IMR-90 (cell line): ENCODE results near the gene MGAT4A. TPM values are rescaled to one million over a fixed set of nuclear protein-coding genes. Genes with fewer than 3 reads are reported as not detected.

Experiments used
- ATAC-seq: fragments of 200-7000 bp; cut with Tn5 transposase; 2 replicates; pipeline ENCODE4 v1.9.1; 2020; ENCODE audit warnings: low read depth, mild to moderate bottlenecking, moderate library complexity
- BruUV-seq: library from RNA; stranded (reverse); fragments of 400-500 nt; replicated peaks from 2 replicates; lab custom pipeline; 2021; lab: Mats Ljungman, UMichigan
- CTCF ChIA-PET: fragments of 300-600 bp; formaldehyde crosslinking; extraction: SDS; loops from one replicate; lab custom pipeline; 2021; ENCODE audit warnings: antibody characterized with exemption; lab: Yijun Ruan, JAX
- POLR2A ChIA-PET: fragments of 300-600 bp; sonication (Branson Sonifier 250); formaldehyde crosslinking; loops from one replicate; lab custom pipeline; 2022; ENCODE audit warnings: antibody characterized with exemption; ENCODE audit not compliant: unreplicated experiment; lab: Charles Lee
- DNase-seq: peaks from one replicate; pipeline ENCODE4 v3.0.0; 2013
- H2AFZ ChIP-seq: replicated peaks from 2 replicates; pipeline ENCODE3; 2013; ENCODE audit warnings: low read length, mild to moderate bottlenecking; ENCODE audit not compliant: poor library complexity
- H2AK5ac ChIP-seq: 2 replicates; pipeline ENCODE4 v1.6.1; 2013; ENCODE audit warnings: low read depth, low read length, inconsistent platforms
- H2AK9ac ChIP-seq: replicated peaks from 2 replicates; pipeline ENCODE3; 2013; ENCODE audit warnings: mild to moderate bottlenecking, low read depth, low read length, moderate library complexity; ENCODE audit not compliant: poor library complexity
- H2BK120ac ChIP-seq: 2 replicates; pipeline ENCODE4 v1.6.1; 2013; ENCODE audit warnings: low read depth, low read length, inconsistent platforms
- H2BK15ac ChIP-seq: 3 replicates; pipeline ENCODE4 v1.6.1; 2013; ENCODE audit warnings: low read depth, low read length, inconsistent platforms
- H2BK20ac ChIP-seq: 2 replicates; pipeline ENCODE4 v1.6.1; 2013; ENCODE audit warnings: low read depth, mild to moderate bottlenecking, inconsistent platforms, low read length, moderate library complexity
- H2BK5ac ChIP-seq: 2 replicates; pipeline ENCODE4 v1.6.1; 2013; ENCODE audit warnings: mild to moderate bottlenecking, low read depth, low read length, inconsistent platforms; ENCODE audit not compliant: poor library complexity, severe bottlenecking
- H3K14ac ChIP-seq: replicated peaks from 2 replicates; pipeline ENCODE4 v1.6.1; 2013; ENCODE audit warnings: low read depth, low read length, inconsistent platforms
- H3K18ac ChIP-seq: 2 replicates; pipeline ENCODE4 v1.6.1; 2013; ENCODE audit warnings: low read depth, low read length, control low read depth
- H3K23ac ChIP-seq: 2 replicates; pipeline ENCODE4 v1.6.1; 2013; ENCODE audit warnings: low read depth, low read length, inconsistent platforms
- H3K27ac ChIP-seq: 2 replicates; pipeline ENCODE4 v1.5.1; 2013; ENCODE audit warnings: mild to moderate bottlenecking, control low read depth, low read length; ENCODE audit not compliant: insufficient read depth
- H3K27me3 ChIP-seq: 2 replicates; pipeline ENCODE4 v1.6.1; 2013; ENCODE audit warnings: low read length; ENCODE audit not compliant: control insufficient read depth, insufficient read depth
- H3K36me3 ChIP-seq: 2 replicates; pipeline ENCODE4 v1.6.1; 2013; ENCODE audit warnings: low read length, mixed read lengths; ENCODE audit not compliant: control insufficient read depth, insufficient read depth
- H3K4ac ChIP-seq: 2 replicates; pipeline ENCODE4 v1.6.1; 2013; ENCODE audit warnings: low read depth, low read length, inconsistent platforms
- H3K4me1 ChIP-seq: 2 replicates; pipeline ENCODE4 v1.6.1; 2013; ENCODE audit warnings: low read length, mixed read lengths; ENCODE audit not compliant: control insufficient read depth, insufficient read depth
- H3K4me2 ChIP-seq: 2 replicates; pipeline ENCODE4 v1.6.1; 2013; ENCODE audit warnings: low read depth, mild to moderate bottlenecking, control low read depth, low read length, moderate library complexity
- H3K4me3 ChIP-seq: 2 replicates; pipeline ENCODE4 v1.5.1; 2013; ENCODE audit warnings: low read depth, mild to moderate bottlenecking, control low read depth, low read length, moderate library complexity; ENCODE audit not compliant: insufficient read depth
- H3K56ac ChIP-seq: 2 replicates; pipeline ENCODE4 v1.6.1; 2013; ENCODE audit warnings: low read length, inconsistent platforms; ENCODE audit not compliant: insufficient read depth; ENCODE audit errors: extremely low read depth
- H3K79me1 ChIP-seq, 2 experiments: 2 replicates each; pipeline ENCODE4 v1.6.1; 2013; ENCODE audit warnings: low read length in 2 of 2, inconsistent platforms in 1 of 2, low read depth in 1 of 2
- H3K9ac ChIP-seq: 2 replicates; pipeline ENCODE4 v1.6.1; 2013; ENCODE audit warnings: low read depth, low read length, control low read depth
- H3K9me1 ChIP-seq: 2 replicates; pipeline ENCODE4 v1.6.1; 2013; ENCODE audit warnings: low read length, inconsistent platforms; ENCODE audit not compliant: insufficient read depth
- H3K9me3 ChIP-seq: 2 replicates; pipeline ENCODE4 v1.6.1; 2013; ENCODE audit warnings: low read length; ENCODE audit not compliant: control insufficient read depth, insufficient read depth
- H4K20me1 ChIP-seq: 2 replicates; pipeline ENCODE4 v1.6.1; 2013; ENCODE audit warnings: low read length, inconsistent platforms; ENCODE audit not compliant: insufficient read depth
- H4K5ac ChIP-seq: 2 replicates; pipeline ENCODE4 v1.6.1; 2013; ENCODE audit warnings: mild to moderate bottlenecking, low read depth, low read length, control low read depth
- H4K8ac ChIP-seq, 2 experiments: 2 replicates each; pipeline ENCODE4 v1.6.1; 2013; ENCODE audit warnings: low read depth in 2 of 2, low read length in 2 of 2, control low read depth in 1 of 2, inconsistent platforms in 1 of 2
- H4K91ac ChIP-seq: 2 replicates; pipeline ENCODE4 v1.6.1; 2013; ENCODE audit warnings: low read depth, low read length, inconsistent platforms; ENCODE audit not compliant: insufficient read depth
- BHLHE40 ChIP-seq: fragments of 150-350 bp; IDR thresholded peaks from 2 replicates; pipeline ENCODE4 v1.6.1; 2016; ENCODE audit warnings: mild to moderate bottlenecking, low read depth, low read length
- CEBPB ChIP-seq: IDR thresholded peaks from 2 replicates; pipeline ENCODE4 v1.6.1; 2012; ENCODE audit warnings: low read depth, low read length, improper control_type of control experiment
- MAFK ChIP-seq: IDR thresholded peaks from 2 replicates; pipeline ENCODE4 v1.6.1; 2012; ENCODE audit warnings: low read depth, low read length, improper control_type of control experiment
- RAD21 ChIP-seq: IDR thresholded peaks from 2 replicates; pipeline ENCODE4 v1.6.1; 2012; ENCODE audit warnings: low read length, improper control_type of control experiment
- RFX5 ChIP-seq: IDR thresholded peaks from 2 replicates; pipeline ENCODE4 v1.8.0; 2012; ENCODE audit warnings: low read depth, mild to moderate bottlenecking, low read length, moderate library complexity
- SMC3 ChIP-seq: fragments of 150-350 bp; IDR thresholded peaks from 2 replicates; pipeline ENCODE4 v1.6.1; 2016; ENCODE audit warnings: low read depth, mild to moderate bottlenecking, antibody characterized with exemption, low read length, moderate library complexity
- USF2 ChIP-seq: fragments of 150-350 bp; IDR thresholded peaks from 2 replicates; pipeline ENCODE4 v1.6.1; 2017; ENCODE audit warnings: mild to moderate bottlenecking, antibody characterized with exemption, low read length, low read depth
- WGBS, 2 experiments: methylation state at CpG; one replicate each; pipeline versions ENCODE4 v1.1.5 to v1.1.7; 2013; ENCODE audit warnings: missing lambda C conversion rate in 2 of 2; ENCODE audit not compliant: insufficient read length in 1 of 2; ENCODE audit errors: extremely low coverage in 2 of 2; 5-methylcytosine and 5-hydroxymethylcytosine counted together
- dilution Hi-C: fragments of 300-500 bp; cut with HindIII; formaldehyde crosslinking; loops from one replicate; pipeline ENCODE4 v1.14.3; 2018; ENCODE audit warnings: low sequenced_read_pairs; ENCODE audit not compliant: unreplicated experiment
- in situ Hi-C: fragments of 300-500 bp; cut with MboI; formaldehyde crosslinking; loops from 3 replicates; pipeline ENCODE4 v1.14.3; 2019; ENCODE audit warnings: low sequenced_read_pairs, inconsistent platforms, mixed read lengths
- intact Hi-C: fragments of 100-400 bp; cut with micrococcal nuclease; formaldehyde crosslinking; loops from 2 replicates; pipeline ENCODE4 v1.10.0; 2022
- polyA plus RNA-seq, 3 experiments: library from polyadenylated mRNA; depleted of rRNA; stranded (reverse); fragments of >200 nt; gene quantifications; 2 replicates each; pipeline ENCODE4 v1.2.3, GENCODE V29; 2012; ENCODE audit warnings: low replicate concordance in 1 of 3
- total RNA-seq: library from RNA; depleted of rRNA; stranded (reverse); fragments of >200 nt; gene quantifications from 2 replicates; pipeline ENCODE4 v1.2.3, GENCODE V29; 2012
- TF ChIP-seq, protein P1 (sequence below): fragments of 150-350 bp; IDR thresholded peaks from 2 replicates; pipeline ENCODE4 v1.6.1; 2016; ENCODE audit warnings: low read depth, mild to moderate bottlenecking, low read length, moderate library complexity, borderline replicate concordance

Gene MGAT4A
- total and polyA plus RNA-seq, 2 of the 4 experiments (the other 2 are of a cell fraction), result under 0.01 TPM; not detected in 1

- no peak overlapping the region for H3K56ac ChIP-seq
- H3K79me1 ChIP-seq, result no peaks in the 10 kb centered on the region
- no peak overlapping the region for H2BK120ac ChIP-seq
- peaks cover 5% of the 10 kb centered on the region; the same call in 1 of the 2 replicates for H3K27me3 ChIP-seq
- no peak overlapping the region for H3K27ac ChIP-seq
- H3K18ac ChIP-seq, result no peak overlapping the region
- no TSS peak for BruUV-seq
- no peak overlapping the region for H4K8ac ChIP-seq
- H4K20me1 ChIP-seq, result no peaks in the 10 kb centered on the region
- no peak overlapping the region for H3K23ac ChIP-seq
- no peak overlapping the region for H3K14ac ChIP-seq
- no peak overlapping the region for H2AK5ac ChIP-seq
- H3K4ac ChIP-seq, result no peak overlapping the region
- ChIA-PET CTCF (no interaction called here), POLR2A (no interaction called here)
- no peaks in the 10 kb centered on the region for H3K9me3 ChIP-seq
- no peaks in the 10 kb centered on the region for H3K4me1 ChIP-seq
- no peaks in the 10 kb centered on the region for H3K36me3 ChIP-seq
- intact Hi-C loops, result no loop called here
- H3K4me3 ChIP-seq, result no peak overlapping the region
- no peak overlapping the region for H3K4me2 ChIP-seq
- in situ Hi-C loops, result no loop called here
- DNase-seq (no peak), ATAC-seq (no peak)
- no CpG with 5 or more reads among the region's 6 CpGs for WGBS, 2 experiments
- no peak overlapping the region for H4K5ac ChIP-seq
- no peak overlapping the region for H2AFZ ChIP-seq
- dilution Hi-C loops, result no loop called here
- H2BK15ac ChIP-seq, result no peak overlapping the region
- H2AK9ac ChIP-seq, result no peak overlapping the region
- no peak overlapping the region for H4K91ac ChIP-seq
- H2BK5ac ChIP-seq, result no peak overlapping the region
- H2BK20ac ChIP-seq, result no peak overlapping the region
- TF ChIP-seq CEBPB (no peak), BHLHE40 (no peak), RFX5 (no peak), MAFK (no peak), RAD21 (no peak), SMC3 (no peak), USF2 (no peak)
- TF ChIP-seq, protein P1, sequence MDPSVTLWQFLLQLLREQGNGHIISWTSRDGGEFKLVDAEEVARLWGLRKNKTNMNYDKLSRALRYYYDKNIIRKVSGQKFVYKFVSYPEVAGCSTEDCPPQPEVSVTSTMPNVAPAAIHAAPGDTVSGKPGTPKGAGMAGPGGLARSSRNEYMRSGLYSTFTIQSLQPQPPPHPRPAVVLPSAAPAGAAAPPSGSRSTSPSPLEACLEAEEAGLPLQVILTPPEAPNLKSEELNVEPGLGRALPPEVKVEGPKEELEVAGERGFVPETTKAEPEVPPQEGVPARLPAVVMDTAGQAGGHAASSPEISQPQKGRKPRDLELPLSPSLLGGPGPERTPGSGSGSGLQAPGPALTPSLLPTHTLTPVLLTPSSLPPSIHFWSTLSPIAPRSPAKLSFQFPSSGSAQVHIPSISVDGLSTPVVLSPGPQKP, result no peak
- H3K9me1 ChIP-seq, result no peaks in the 10 kb centered on the region
- H3K9ac ChIP-seq, result no peak overlapping the region
Measured at GRCh38 chr2:98702858-98703620, 27.9 kb downstream of the MGAT4A start.
